ENCODE measurements around the gene N4BP2L2.
A peak's percentile ranks its signal among the peaks of the same experiment; 100 is the strongest.

Gene N4BP2L2

GRCh38 chr13:32419862-32420261 lies 118.7 kb downstream of the N4BP2L2 start:
- DNase-seq (ENCODE audit: low read depth), result no peak
- H3K4me3 ChIP-seq (ENCODE audit: low read depth, low read length), result no peak overlapping the region
- TF ChIP-seq CTCF (IDR thresholded peaks at IDR 0.05; ENCODE audit: control insufficient read depth, extremely low read depth, insufficient read depth), result no peak

GRCh38 chr13:32417995-32418394 lies 120.6 kb downstream of the N4BP2L2 start:
- TF ChIP-seq CTCF (IDR thresholded peaks at IDR 0.05; ENCODE audit: control insufficient read depth, extremely low read depth, insufficient read depth), result no peak
- DNase-seq (ENCODE audit: low read depth), result no peak
- no peak overlapping the region for H3K4me3 ChIP-seq (ENCODE audit: low read depth, low read length)

- DNase-seq (ENCODE audit: low read depth), result no peak
- H3K4me3 ChIP-seq (ENCODE audit: low read depth, low read length), result no peak overlapping the region
- peak; percentile 42 for TF ChIP-seq CTCF (IDR thresholded peaks at IDR 0.05; ENCODE audit: control insufficient read depth, extremely low read depth, insufficient read depth)
Measured at GRCh38 chr13:32415019-32415418, 123.6 kb downstream of the N4BP2L2 start.

- H3K4me3 ChIP-seq (ENCODE audit: low read depth, low read length), result no peak overlapping the region
- DNase-seq (ENCODE audit: low read depth), result no peak
- no peak for TF ChIP-seq CTCF (IDR thresholded peaks at IDR 0.05; ENCODE audit: control insufficient read depth, extremely low read depth, insufficient read depth)
Measured at GRCh38 chr13:32414580-32414979, 124.0 kb downstream of the N4BP2L2 start.

GRCh38 chr13:32413284-32413683 lies 125.3 kb downstream of the N4BP2L2 start:
- TF ChIP-seq CTCF (IDR thresholded peaks at IDR 0.05; ENCODE audit: control insufficient read depth, extremely low read depth, insufficient read depth), result no peak
- H3K4me3 ChIP-seq (ENCODE audit: low read depth, low read length), result no peak overlapping the region
- no peak for DNase-seq (ENCODE audit: low read depth)

GRCh38 chr13:32409561-32410421 lies 128.8 kb downstream of the N4BP2L2 start:
- no peak for TF ChIP-seq CTCF (IDR thresholded peaks at IDR 0.05; ENCODE audit: control insufficient read depth, extremely low read depth, insufficient read depth)
- DNase-seq (ENCODE audit: low read depth), result no peak
- H3K4me3 ChIP-seq (ENCODE audit: low read depth, low read length), result no peak overlapping the region

- TF ChIP-seq CTCF (IDR thresholded peaks at IDR 0.05; ENCODE audit: control insufficient read depth, extremely low read depth, insufficient read depth), result no peak
- no peak overlapping the region for H3K4me3 ChIP-seq (ENCODE audit: low read depth, low read length)
- no peak for DNase-seq (ENCODE audit: low read depth)
Measured at GRCh38 chr13:32409001-32409313, 129.6 kb downstream of the N4BP2L2 start.
